Fibroblast of the aortic adventitia (primary cell): Measurements from ENCODE around the gene MDM2. TPM values are rescaled to one million over a fixed set of nuclear protein-coding genes. Genes with fewer than 3 reads are reported as not detected.

Source experiments
- DNase-seq: peaks from one replicate; pipeline ENCODE4 v3.0.0-alpha.2; 2010; ENCODE audit warnings: low read depth
- H3K4me3 ChIP-seq: 2 replicates; pipeline ENCODE4 v1.5.1; 2011; ENCODE audit warnings: low read depth, mild to moderate bottlenecking, control low read depth, low read length, moderate library complexity
- total RNA-seq: library from RNA; depleted of rRNA; stranded (reverse); fragments of >200 nt; gene quantifications from 2 replicates; pipeline ENCODE4 v1.2.3, GENCODE V29; 2012; ENCODE audit warnings: low replicate concordance
- TF ChIP-seq, protein P1 (sequence below): IDR thresholded peaks from 2 replicates; pipeline ENCODE4 v1.5.1; 2011; ENCODE audit warnings: mild to moderate bottlenecking, low read length, control low read depth, inconsistent platforms; ENCODE audit not compliant: insufficient read depth

MDM2 gene
- total RNA-seq, 1 donor = 241 TPM

DNA sequence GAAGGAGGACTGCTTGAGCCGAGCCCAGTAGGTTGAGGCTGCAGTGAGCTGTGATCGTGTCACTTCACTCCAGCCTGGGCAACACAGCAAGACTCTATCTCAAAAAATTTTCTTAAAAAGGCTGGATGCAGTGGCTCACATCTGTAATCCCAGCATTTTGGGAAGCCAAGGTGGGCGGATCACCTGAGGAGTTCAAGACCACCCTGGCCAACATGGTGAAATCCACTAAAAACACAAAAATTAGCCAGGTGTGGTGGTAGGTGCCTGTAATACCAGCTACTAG is 17.1 kb upstream of the MDM2 start:
- no peak for DNase-seq
- H3K4me3 ChIP-seq = no peak overlapping the region
- TF ChIP-seq, protein P1, sequence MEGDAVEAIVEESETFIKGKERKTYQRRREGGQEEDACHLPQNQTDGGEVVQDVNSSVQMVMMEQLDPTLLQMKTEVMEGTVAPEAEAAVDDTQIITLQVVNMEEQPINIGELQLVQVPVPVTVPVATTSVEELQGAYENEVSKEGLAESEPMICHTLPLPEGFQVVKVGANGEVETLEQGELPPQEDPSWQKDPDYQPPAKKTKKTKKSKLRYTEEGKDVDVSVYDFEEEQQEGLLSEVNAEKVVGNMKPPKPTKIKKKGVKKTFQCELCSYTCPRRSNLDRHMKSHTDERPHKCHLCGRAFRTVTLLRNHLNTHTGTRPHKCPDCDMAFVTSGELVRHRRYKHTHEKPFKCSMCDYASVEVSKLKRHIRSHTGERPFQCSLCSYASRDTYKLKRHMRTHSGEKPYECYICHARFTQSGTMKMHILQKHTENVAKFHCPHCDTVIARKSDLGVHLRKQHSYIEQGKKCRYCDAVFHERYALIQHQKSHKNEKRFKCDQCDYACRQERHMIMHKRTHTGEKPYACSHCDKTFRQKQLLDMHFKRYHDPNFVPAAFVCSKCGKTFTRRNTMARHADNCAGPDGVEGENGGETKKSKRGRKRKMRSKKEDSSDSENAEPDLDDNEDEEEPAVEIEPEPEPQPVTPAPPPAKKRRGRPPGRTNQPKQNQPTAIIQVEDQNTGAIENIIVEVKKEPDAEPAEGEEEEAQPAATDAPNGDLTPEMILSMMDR = no peak

DNA sequence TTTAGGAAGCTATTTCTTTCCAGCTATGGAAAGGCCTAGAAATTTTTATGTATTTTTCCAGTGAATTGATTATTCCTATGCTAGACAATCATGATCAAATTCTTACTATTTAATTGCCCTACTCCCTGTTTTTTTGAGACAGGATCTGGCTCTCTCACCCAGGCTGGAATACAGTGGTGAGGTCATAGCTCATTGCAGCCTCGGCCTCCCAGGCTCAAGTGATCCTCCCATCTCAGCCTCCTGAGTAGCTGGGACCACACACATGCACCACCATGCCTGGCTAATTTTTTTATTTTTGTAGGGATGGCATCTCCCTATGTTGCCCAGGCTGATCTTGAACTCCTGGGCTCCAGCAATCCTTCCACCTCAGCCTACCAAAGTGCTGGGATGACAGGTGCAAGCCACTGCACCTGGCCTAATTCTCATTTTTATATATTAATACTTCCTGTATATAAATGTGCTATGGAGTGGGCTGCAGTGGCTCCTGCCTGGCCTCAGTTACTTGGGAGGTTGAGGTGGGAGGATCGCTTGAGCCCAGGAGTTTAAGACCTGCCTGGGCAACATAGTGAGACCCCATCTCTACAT is 16.0 kb upstream of the MDM2 start:
- TF ChIP-seq, protein P1 = no peak
- no peak for DNase-seq
- no peak overlapping the region for H3K4me3 ChIP-seq

DNA sequence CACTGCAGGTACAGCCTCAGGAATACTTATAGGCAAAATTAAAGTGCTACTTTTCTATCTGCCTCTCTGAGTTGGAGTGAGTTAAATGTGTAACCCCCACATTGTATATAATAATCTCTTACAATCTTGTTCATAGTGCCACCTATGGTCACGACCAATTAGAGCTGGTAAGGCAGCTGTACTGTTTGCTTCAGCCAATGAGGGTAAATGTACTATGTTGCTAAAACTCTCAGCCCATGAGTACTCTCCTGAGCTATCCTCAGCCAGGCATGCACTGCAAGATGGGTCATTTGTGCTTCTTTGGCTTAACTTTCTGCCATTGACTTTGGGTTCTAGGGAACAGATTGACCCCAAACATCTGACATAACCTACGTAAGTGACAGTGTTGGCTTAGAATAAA is 15.0 kb upstream of the MDM2 start:
- no peak overlapping the region for H3K4me3 ChIP-seq
- TF ChIP-seq, protein P1 = no peak
- DNase-seq = no peak

DNA sequence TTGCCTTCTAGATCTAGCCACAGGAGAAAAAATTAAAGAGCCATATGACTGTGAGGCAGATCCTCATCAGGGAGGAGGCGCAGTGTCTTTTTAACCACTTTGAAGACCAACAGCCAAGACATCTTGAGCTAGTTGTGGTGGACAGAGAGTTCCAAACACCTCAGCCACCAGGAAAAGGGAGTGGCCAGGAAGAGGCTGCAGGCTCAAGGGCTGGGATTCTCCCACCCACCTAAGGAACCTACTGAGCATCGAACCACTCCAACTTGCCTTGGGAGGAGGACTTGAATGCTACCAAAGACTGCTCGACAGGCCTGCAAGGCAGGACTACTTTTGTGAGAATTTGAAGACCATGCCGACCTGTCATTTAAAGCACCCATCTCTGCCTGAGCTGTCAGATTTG is 14.5 kb upstream of the MDM2 start:
- TF ChIP-seq, protein P1 = no peak
- no peak for DNase-seq
- no peak overlapping the region for H3K4me3 ChIP-seq

DNA sequence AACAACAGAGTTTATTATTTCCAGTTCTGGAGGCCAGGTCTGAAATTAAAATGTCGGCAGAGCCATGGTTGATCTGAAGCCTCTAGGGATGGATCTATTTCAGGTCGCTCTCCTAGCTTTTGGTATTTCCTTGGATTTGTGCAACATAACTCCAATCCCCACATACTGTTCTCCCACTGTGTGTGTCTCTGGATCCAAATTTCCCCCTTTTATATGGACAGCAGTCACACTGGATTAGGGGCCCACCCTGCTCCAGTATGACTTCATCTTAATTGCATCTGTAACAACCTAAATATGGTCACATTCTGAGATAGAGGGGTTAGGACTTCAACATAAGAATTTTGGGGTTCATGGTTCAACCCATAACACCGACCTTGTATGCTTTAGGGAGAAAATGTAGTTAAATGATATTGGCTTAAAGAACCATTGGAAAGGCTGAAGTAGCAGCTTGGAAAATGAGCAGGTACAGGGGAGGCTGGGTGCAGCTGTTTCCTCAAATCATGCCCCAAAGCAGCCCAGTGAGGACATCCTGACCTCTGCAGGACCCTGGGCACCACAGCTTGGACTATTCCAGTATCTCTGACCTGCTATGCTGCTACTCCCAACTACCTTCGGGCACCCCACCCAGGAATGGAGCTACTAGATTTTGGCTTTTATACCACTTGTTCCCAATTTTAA is 13.9 kb upstream of the MDM2 start:
- DNase-seq = no peak
- no peak overlapping the region for H3K4me3 ChIP-seq
- TF ChIP-seq, protein P1 = no peak

DNA sequence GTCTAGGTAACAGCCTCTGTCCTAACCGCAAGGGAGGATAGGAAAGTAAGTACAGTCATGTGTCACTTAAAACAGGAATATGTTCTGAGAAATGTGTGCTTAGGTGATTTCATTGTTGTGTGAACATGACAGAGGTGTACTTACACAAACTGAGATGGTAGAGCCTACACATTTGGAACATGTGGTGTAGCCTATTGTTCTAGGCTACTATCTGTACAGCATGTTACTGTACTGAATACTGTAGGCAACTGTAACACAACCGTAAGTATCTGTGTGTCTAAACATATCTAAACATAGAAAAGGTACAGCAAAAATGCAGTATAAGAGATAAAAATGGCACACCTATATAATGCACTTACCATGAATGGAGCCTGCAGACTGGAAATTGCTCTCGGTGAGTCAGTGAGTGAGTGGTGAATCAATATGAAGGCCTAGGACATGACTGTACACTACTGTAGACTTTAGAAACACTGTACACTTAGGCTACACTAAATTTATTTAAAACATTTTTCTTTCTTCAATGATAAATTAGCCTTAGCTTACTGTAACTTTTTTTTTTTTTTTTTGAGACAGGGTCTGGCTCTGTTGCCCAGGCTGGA is 13.2 kb upstream of the MDM2 start:
- TF ChIP-seq, protein P1 = no peak
- H3K4me3 ChIP-seq = no peak overlapping the region
- DNase-seq = no peak
